ENCODE data around the gene ZYX.
"Not testable (repeated sequence)": the region's sequence is repeated elsewhere in the genome, so short reads cannot be mapped to it uniquely, and the experiment has no call there.

ZYX gene

DNA sequence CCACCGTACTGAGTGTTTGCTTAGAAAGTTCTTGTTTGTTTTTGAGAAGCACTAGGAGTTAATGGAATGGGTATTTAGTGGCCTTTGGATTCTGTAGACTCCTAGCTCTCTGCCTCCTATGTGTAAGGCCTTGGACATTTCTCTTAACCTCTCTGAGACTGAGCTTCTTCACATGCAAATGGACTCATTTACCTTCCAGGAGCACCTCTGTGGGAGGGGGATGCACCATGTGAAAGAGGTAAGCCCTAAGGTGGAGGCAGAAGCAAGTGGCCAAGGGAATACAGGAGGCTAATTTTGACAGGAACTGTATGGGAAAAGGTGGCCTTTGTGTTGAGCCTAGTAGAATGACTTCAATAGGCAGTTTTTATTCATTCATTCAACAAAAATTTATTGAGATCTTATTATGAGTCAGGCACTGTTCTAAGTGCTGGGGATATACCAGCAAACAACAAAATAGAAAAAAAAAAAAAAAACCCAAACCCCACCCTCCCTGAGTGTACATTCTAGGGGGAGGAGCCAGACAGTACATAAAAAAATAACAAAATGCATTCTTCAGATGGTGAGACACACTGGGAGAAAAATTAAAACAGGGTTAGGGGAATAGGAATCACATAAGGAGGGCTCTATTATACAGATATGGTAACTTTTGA is 36.7 kb downstream of the ZYX start:
- no peak for DNase-seq

DNA sequence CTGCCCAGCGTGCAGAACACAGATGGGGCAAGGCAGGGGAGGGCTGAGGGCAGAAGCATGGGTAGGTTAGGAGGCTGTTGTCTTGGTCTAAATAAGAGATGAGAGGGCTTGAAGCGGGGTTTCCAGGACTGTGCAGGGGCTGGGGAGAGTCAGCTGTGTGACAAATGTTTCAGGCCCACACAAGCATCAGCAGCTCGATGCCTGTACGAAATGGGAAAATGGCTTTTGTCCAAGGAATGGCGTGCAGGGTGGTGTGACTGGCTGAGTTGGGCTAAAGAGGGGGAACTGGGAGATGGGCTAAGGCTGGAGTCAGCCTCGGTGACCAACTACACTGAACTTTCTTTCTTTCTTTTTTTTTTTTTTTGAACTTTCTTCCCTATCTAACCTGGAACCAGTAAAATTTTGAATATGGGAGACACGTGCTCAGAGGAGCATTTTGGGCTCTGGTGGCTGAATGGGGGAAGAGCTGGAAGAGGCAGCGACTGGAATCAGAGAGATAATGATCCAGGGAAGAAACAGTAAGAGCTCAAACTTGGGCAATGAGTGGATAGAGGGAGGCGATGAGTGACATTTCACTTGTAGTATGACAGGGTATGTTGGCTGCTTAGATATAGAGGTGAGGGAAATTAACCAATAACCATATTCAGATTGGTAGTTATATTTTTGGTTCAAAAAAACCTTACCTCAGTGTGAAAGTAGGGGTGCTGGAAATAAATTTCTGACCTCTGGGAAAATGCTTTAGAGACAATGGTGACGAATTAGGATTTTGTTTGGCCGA is 37.7 kb downstream of the ZYX start:
- DNase-seq: no peak

DNA sequence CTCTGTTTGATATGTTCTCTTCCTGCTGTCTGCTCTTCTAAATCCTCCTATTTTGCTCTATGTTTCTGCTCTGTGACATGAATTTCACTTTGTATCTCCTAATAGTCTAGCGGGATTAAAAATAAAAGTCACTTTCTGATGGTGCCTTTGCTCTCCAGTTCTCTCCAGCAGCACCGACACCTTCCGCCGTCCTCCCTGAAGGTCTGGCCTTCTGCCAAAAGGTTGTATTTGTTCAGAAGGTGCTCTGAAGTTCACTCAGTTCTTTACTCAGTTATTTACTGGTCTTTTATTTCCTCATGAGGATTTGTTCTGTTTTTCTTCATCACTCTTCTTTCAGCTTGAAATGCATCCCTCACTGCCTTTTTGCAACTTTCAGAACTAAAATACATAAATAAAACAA is 38.7 kb downstream of the ZYX start:
- DNase-seq: no peak

DNA sequence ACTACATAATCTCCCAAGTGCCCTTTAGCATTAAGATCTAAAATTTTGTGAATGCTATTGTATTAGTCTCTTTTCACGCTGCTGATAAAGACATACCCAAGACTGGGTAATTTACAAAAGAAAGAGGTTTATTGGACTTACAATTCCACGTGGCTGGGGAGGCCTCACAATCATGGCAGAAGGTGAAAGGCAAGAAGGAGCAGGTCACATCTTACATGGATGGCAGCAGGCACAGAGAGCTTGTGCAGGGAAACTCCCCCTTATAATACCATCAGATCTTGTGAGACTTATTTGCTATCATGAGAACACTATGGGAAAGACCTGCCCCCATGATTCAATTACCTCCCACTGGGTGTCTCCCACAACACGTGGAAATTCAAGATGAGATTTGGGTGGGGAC is 39.5 kb downstream of the ZYX start:
- DNase-seq: not testable (repeated sequence)

GRCh38 chr7:143422033-143422432 is 40.9 kb downstream of the ZYX start:
- no peak for DNase-seq

DNA sequence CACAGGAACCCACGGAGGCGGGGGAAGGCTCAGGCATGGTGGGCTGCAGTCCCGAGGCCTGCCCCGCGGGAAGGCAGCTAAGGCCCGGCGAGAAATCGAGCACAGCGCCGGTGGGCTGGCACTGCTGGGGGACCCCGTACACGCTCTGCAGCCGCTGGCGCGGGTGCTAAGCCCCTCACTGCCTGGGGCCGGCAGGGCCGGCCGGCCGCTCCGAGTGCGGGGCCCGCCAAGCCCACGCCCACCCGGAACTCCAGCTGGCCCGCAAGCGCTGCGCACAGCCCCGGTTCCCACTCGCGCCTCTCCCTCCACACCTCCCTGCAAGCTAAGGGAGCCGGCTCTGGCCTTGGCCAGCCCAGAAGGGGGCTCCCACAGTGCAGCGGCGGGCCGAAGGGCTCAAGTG is 43.3 kb downstream of the ZYX start:
- not testable (repeated sequence) for DNase-seq

- DNase-seq: no peak
Measured at GRCh38 chr7:143426479-143427142, 45.5 kb downstream of the ZYX start.

GRCh38 chr7:143429770-143430698 is 48.9 kb downstream of the ZYX start:
- no peak for DNase-seq

- no peak for DNase-seq
Measured at GRCh38 chr7:143431109-143431508, 50.0 kb downstream of the ZYX start.

- DNase-seq: no peak
Measured at GRCh38 chr7:143433759-143434158, 52.6 kb downstream of the ZYX start.

- no peak for DNase-seq
Measured at GRCh38 chr7:143434660-143435059, 53.5 kb downstream of the ZYX start.

DNA sequence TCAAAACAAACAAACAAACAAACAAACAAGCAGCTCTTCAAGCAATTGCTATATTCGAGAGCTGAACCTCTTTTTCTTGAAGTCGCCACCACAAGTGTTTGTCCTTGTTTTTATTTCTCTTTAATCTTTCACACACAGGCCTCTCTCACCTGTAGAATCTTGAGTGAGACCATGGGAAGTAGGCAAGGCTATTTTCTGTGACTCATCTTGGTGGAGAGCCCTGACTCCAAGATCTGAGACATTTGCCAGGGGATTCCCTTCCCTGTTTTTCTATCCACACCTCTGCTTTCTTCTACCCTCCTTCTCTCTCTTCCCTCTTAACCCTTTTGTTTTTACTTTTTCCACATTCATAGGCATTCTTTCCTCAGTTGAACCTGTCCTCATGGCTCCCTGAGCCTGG is 54.1 kb downstream of the ZYX start:
- no peak for DNase-seq

GRCh38 chr7:143436325-143436946 is 55.3 kb downstream of the ZYX start:
- no peak for DNase-seq

- DNase-seq: no peak
Measured at GRCh38 chr7:143437578-143437977, 56.4 kb downstream of the ZYX start.

DNA sequence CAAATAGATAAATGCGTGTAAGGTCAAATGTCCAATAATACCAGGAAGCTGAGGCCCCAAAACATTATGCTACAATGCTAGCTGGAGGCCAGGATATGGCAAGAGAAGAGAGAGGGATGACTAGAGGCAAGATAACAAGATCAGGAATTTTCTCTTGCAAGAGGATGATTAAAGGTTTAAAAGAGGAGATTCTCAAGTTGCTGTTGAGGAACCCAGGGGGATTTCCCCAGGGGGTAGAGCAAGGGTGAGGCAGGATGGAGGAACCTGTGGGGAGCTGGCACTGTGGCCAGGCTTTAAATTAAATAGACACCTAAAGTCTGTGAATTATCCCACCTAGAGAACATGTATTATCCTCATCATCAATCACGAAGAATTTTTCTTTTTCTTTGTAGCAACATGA is 58.7 kb downstream of the ZYX start:
- no peak for DNase-seq
